OCI-LY3 (cell line): ENCODE measurements around the gene FRMD4A.

Experiments used
- EZH2phosphoT487 ChIP-seq: fragments of 200-600 bp; shearing (Covaris generic); IDR thresholded peaks from 2 replicates; pipeline ENCODE4 v1.6.1; 2018; ENCODE audit warnings: antibody characterized with exemption, mixed run types, low read depth
- TF ChIP-seq, protein P1 (sequence below): fragments of 200-600, 300-600 bp; sonication (generic); IDR thresholded peaks from 2 replicates; pipeline ENCODE4 v1.5.1; 2014; ENCODE audit warnings: antibody characterized with exemption, low read length, low read depth

DNA sequence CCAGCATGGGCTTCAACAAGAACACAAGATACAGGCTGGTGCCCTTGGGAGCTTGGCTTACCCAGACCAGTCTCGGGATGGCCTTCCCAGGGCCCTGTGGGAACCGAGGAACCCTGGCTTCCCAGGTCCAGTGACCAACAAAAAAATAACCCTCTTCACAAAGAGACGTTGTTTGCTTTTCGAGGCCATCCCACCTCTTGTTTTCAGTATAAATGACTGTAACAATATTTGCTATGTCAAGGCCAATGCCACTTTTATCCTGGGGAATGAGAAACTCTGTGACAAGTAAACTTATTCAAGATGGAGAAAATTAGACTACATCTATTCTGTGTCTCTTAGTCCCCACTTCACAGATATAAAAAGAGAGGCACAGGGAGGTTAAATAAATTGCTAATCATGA, 605.1 kb downstream of the FRMD4A start:
- no peak for TF ChIP-seq EZH2phosphoT487
- TF ChIP-seq, protein P1, sequence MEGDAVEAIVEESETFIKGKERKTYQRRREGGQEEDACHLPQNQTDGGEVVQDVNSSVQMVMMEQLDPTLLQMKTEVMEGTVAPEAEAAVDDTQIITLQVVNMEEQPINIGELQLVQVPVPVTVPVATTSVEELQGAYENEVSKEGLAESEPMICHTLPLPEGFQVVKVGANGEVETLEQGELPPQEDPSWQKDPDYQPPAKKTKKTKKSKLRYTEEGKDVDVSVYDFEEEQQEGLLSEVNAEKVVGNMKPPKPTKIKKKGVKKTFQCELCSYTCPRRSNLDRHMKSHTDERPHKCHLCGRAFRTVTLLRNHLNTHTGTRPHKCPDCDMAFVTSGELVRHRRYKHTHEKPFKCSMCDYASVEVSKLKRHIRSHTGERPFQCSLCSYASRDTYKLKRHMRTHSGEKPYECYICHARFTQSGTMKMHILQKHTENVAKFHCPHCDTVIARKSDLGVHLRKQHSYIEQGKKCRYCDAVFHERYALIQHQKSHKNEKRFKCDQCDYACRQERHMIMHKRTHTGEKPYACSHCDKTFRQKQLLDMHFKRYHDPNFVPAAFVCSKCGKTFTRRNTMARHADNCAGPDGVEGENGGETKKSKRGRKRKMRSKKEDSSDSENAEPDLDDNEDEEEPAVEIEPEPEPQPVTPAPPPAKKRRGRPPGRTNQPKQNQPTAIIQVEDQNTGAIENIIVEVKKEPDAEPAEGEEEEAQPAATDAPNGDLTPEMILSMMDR: no peak
